ENCODE data around the gene KRT12. TPM values are rescaled to one million over a fixed set of nuclear protein-coding genes. Genes with fewer than 3 reads are reported as not detected.

Gene KRT12
- total and polyA plus RNA-seq, 2 of the 4 experiments (the other 2 are of a cell fraction) = not detected

GRCh38 chr17:40848583-40849235, 18.3 kb downstream of the KRT12 start:
- H3K4ac ChIP-seq (ENCODE audit: low read depth, low read length) = no peak overlapping the region
- H4K91ac ChIP-seq (ENCODE audit: insufficient read depth, low read depth, low read length) = no peak overlapping the region
- H3K14ac ChIP-seq (replicated peaks; ENCODE audit: low read depth, low read length) = no peak overlapping the region
- in situ Hi-C loops (cut with MboI; ENCODE audit: low sequenced_read_pairs) = no loop called here
- no peaks in the 10 kb centered on the region for H3K27me3 ChIP-seq (ENCODE audit: control insufficient read depth, insufficient read depth, low read length)
- H2BK5ac ChIP-seq (ENCODE audit: low read depth, low read length, poor library complexity, severe bottlenecking) = no peak overlapping the region
- H3K4me2 ChIP-seq (ENCODE audit: low read depth, low read length) = no peak overlapping the region
- H2AK9ac ChIP-seq (replicated peaks; ENCODE audit: low read depth, low read length, poor library complexity) = no peak overlapping the region
- H3K9me1 ChIP-seq (ENCODE audit: insufficient read depth, low read length) = 0 out of 2 replicates have a peak, but pooled peaks cover 2% of the 10 kb centered on the region
- H3K9me3 ChIP-seq (ENCODE audit: control insufficient read depth, insufficient read depth, low read length) = no peaks in the 10 kb centered on the region
- H3K4me1 ChIP-seq (ENCODE audit: control insufficient read depth, insufficient read depth, low read length) = peaks cover 12% of the 10 kb centered on the region
- H3K4me3 ChIP-seq (ENCODE audit: insufficient read depth, low read depth, low read length) = no peak overlapping the region
- peaks cover 0 to 4% of the 10 kb centered on the region in 2 experiments; a peak in 1 of 4 replicates for H3K79me1 ChIP-seq (ENCODE audit: low read depth in 1 of 2, low read length in 2 of 2)
- H2AK5ac ChIP-seq (ENCODE audit: low read depth, low read length) = no peak overlapping the region
- no peak for ATAC-seq (ENCODE audit: low read depth)
- no peak overlapping the region for H2BK120ac ChIP-seq (ENCODE audit: low read depth, low read length)
- H2AFZ ChIP-seq (replicated peaks; ENCODE audit: low read length, poor library complexity) = no peak overlapping the region
- H3K18ac ChIP-seq (ENCODE audit: low read depth, low read length) = no peak overlapping the region
- no peak overlapping the region for H3K23ac ChIP-seq (ENCODE audit: low read depth, low read length)
- no peak overlapping the region for H3K9ac ChIP-seq (ENCODE audit: low read depth, low read length)
- H2BK15ac ChIP-seq (ENCODE audit: low read depth, low read length) = no peak overlapping the region
- no peak overlapping the region for H4K5ac ChIP-seq (ENCODE audit: low read depth, low read length)
- no peak overlapping the region for H3K27ac ChIP-seq (ENCODE audit: insufficient read depth, low read length)
- H4K20me1 ChIP-seq (ENCODE audit: insufficient read depth, low read length) = no peaks in the 10 kb centered on the region
- no peak overlapping the region for H2BK20ac ChIP-seq (ENCODE audit: low read depth, low read length)
- H3K36me3 ChIP-seq (ENCODE audit: control insufficient read depth, insufficient read depth, low read length) = no peaks in the 10 kb centered on the region
- WGBS, 2 experiments (ENCODE audit: extremely low coverage in 2 of 2, insufficient read length in 1 of 2) = 100% methylated on average over 1 of the region's 1 CpG; no CpG with 5 or more reads in 1 of the 2 experiments
- CTCF ChIA-PET = no interaction called here
- no peak overlapping the region for H3K56ac ChIP-seq (ENCODE audit: extremely low read depth, insufficient read depth, low read length)
- dilution Hi-C loops (cut with HindIII; ENCODE audit: low sequenced_read_pairs, unreplicated experiment) = no loop called here
- H4K8ac ChIP-seq (ENCODE audit: low read depth in 2 of 2, low read length in 2 of 2) = no peak overlapping the region
- POLR2A ChIA-PET (ENCODE audit: unreplicated experiment) = no interaction called here
- intact Hi-C loops (cut with micrococcal nuclease) = no loop called here
- DNase-seq = no peak
- TF ChIP-seq USF2 (IDR thresholded peaks at IDR 0.05; ENCODE audit: low read depth, low read length) (no peak), MAZ (IDR thresholded peaks at IDR 0.05; ENCODE audit: borderline replicate concordance, low read depth, low read length) (no peak), CHD1 (IDR thresholded peaks at IDR 0.05; ENCODE audit: low read depth, low read length) (no peak), SMC3 (IDR thresholded peaks at IDR 0.05; ENCODE audit: low read depth, low read length) (no peak), RCOR1 (IDR thresholded peaks at IDR 0.05; ENCODE audit: insufficient replicate concordance, low read length) (no peak), FOS (IDR thresholded peaks at IDR 0.05; ENCODE audit: low read depth, low read length) (no peak), CTCF (conservative IDR thresholded peaks at IDR 0.05; ENCODE audit: low read depth, low read length) (no peak), MAFK (IDR thresholded peaks at IDR 0.05; ENCODE audit: low read depth, low read length) (no peak), MXI1 (IDR thresholded peaks at IDR 0.05; ENCODE audit: borderline replicate concordance, low read depth, low read length) (no peak), RAD21 (IDR thresholded peaks at IDR 0.05; ENCODE audit: low read length) (no peak), CEBPB (IDR thresholded peaks at IDR 0.05; ENCODE audit: low read depth, low read length) (no peak), ELK1 (IDR thresholded peaks at IDR 0.05; ENCODE audit: borderline replicate concordance, low read depth, low read length) (no peak), NFE2L2 (IDR thresholded peaks at IDR 0.05; ENCODE audit: low read depth, low read length) (no peak), RFX5 (IDR thresholded peaks at IDR 0.05; ENCODE audit: low read depth, low read length) (no peak)
- no TSS peak for BruUV-seq (replicated peaks)

Data from IMR-90 (cell line).